Measurements from ENCODE around the gene PLCH1. TPM values are rescaled to one million over a fixed set of nuclear protein-coding genes. Genes with fewer than 3 reads are reported as not detected.

PLCH1 gene
- total and polyA plus RNA-seq, 4 experiments from 2014 or later = 0.02 TPM; not detected in 3

DNA sequence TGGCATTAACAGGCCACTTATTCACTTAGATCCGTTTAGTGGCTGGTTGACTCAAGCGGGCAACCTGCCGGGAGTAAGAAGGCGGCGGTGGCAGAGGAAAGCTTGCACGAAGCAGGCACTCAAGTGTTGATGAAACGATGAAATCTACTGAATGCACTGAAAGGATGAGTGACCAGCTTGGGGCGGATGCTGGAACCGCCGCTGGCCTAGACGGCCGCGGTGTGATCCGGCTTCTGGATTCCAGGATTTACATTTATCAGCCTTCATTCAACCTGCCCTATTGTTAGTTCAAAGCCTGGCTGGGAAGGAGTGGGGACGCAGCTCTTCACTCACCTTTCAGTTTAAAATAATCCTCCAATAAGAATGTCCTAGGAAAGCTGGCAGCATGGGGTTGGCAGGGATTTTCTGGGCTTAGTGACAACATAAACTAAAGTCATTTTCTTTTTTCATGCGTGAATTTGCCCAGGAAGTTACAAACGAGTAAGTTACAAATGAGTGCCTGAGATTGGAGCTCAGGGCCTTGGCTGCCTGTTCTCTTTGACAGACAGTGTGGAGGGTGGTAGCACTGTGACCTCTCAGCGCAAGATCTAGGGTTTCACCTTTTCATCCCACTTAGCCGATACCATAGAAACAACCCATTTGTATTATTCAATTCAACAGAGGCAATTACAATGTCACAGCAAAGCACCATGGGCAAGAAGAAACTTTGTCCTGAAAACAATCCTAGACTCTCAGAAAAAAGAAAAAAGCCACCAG lies 1.1 kb upstream of the PLCH1 start:
- no peak for DNase-seq
- Histone ChIP-seq H3K27ac (ENCODE audit: low read depth, low read length) (no peak overlapping the region), H3K4me1 (ENCODE audit: insufficient read depth, low read length) (peaks cover 22% of the 10 kb centered on the region), H3K4me3 (ENCODE audit: low read length in 2 of 2) (no peak overlapping the region), H3K9me3 (ENCODE audit: control insufficient read depth in 1 of 2, low read length in 2 of 2) (no peaks in the 10 kb centered on the region), H3K27me3 (ENCODE audit: insufficient read depth, low read length) (peaks cover 18% of the 10 kb centered on the region), H3K36me3 (ENCODE audit: insufficient read depth, low read length) (no peaks in the 10 kb centered on the region)
- POLR2A ChIA-PET (ENCODE audit: partially characterized antibody) = no interaction called here
- Mint-ChIP-seq H3K4me1 (peaks cover 7 to 29% (median 14%) of the 10 kb centered on the region in 4 donors), H3K4me3 (peak overlapping the region; percentile 52 to 95 (median 91)), H3K27ac (no peak overlapping the region), H3K27me3 (peaks cover 16 to 22% of the 10 kb centered on the region in 2 donors), H3K9me3 (no peaks in the 10 kb centered on the region), H3K36me3 (no peaks in the 10 kb centered on the region)
- intact Hi-C loops (cut with micrococcal nuclease) = loop anchor here (2.0 kb wide), 1 partner anchor 125 kb away; the partner anchor contains the start of gene GMPS
- CTCF ChIA-PET (ENCODE audit: partially characterized antibody) = interaction anchor here (2.1 kb wide), 1 partner anchor 60 kb away, joined by 6 read pairs; the partner anchor contains the start of gene C3orf33

DNA sequence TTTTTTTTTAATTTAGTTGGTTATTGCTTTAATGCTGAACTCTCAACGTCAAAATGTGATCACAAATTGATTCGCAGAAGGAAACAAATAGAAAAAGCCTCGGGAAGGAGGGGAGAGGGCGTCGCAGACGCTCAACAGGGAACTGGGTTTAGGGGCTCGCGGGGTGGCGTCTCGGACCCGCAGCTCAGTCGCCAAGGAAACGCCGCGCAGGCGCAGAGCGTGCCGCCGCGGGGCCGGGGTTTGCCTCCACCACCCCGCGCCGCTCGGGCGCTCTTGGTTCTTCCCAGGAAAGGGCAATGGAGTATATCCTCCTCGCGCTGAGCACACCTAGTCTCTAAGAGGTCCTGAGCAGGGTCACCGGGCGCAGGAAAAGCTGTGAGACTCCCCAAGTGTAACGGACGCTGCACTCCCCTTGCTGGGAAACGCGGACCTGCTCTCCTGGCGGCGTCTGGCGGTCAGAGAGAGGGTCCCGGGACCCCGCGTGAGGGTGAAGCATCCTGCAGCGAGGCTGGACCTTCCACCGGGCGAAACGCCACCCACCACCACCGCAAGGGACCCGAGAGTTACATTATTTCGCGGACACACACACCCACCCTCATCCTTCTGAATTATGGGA lies 753 bp downstream of the PLCH1 start:
- Histone ChIP-seq H3K27ac (ENCODE audit: low read depth, low read length) (peak overlapping the region; percentile 0), H3K4me1 (ENCODE audit: insufficient read depth, low read length) (peaks cover 22% of the 10 kb centered on the region), H3K4me3 (ENCODE audit: low read length in 2 of 2) (peak overlapping the region; percentile 63 to 76), H3K36me3 (ENCODE audit: insufficient read depth, low read length) (no peaks in the 10 kb centered on the region), H3K9me3 (ENCODE audit: control insufficient read depth in 1 of 2, low read length in 2 of 2) (no peaks in the 10 kb centered on the region), H3K27me3 (ENCODE audit: insufficient read depth, low read length) (peaks cover 18% of the 10 kb centered on the region)
- intact Hi-C loops (cut with micrococcal nuclease) = loop anchor here (2.0 kb wide), 1 partner anchor 127 kb away; the partner anchor contains the start of gene GMPS
- CTCF ChIA-PET (ENCODE audit: partially characterized antibody) = interaction anchor here (1.2 kb wide), 1 partner anchor 62 kb away, joined by 5 read pairs; the partner anchor contains the start of gene C3orf33
- H3K27ac Mint-ChIP-seq = peak overlapping the region in 5 of 7 donors; percentile 47 to 83 (median 74)
- H3K36me3 Mint-ChIP-seq = no peaks in the 10 kb centered on the region
- H3K4me1 Mint-ChIP-seq = peaks cover 8 to 29% (median 14%) of the 10 kb centered on the region in 4 donors
- POLR2A ChIA-PET (ENCODE audit: partially characterized antibody) = interaction anchor here (1.1 kb wide), 1 partner anchor 110 kb away, joined by 4 read pairs; the partner anchor contains the start of gene SLC33A1
- no peaks in the 10 kb centered on the region for H3K9me3 Mint-ChIP-seq
- H3K27me3 Mint-ChIP-seq = peaks cover 28 to 32% of the 10 kb centered on the region in 2 donors
- DNase-seq = peak in 4 of 5 donors; percentile 16 to 23 (median 22)
- H3K4me3 Mint-ChIP-seq = peak overlapping the region; percentile 89 to 95 (median 91)

DNA sequence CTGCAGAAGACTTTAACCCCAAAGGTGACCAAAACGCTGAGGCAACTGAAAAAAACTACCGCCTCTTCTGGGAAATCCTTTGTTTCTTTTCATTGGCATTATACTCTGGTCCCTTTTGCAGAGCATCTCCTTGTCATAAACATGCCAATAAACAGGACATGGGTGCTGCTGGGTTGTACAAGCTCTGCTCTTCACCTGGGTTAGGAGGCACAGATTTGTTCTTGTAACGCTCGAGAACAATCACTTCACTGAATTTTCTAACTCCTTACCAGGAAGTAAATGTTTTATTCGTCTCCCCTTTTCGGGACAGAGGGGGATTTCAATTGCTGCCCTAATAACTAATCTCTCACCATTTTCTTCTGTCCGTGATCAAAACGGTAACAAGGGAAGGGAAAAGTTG lies 1.3 kb downstream of the PLCH1 start:
- Histone ChIP-seq H3K27me3 (ENCODE audit: insufficient read depth, low read length) (peaks cover 18% of the 10 kb centered on the region), H3K4me1 (ENCODE audit: insufficient read depth, low read length) (peaks cover 22% of the 10 kb centered on the region), H3K36me3 (ENCODE audit: insufficient read depth, low read length) (no peaks in the 10 kb centered on the region), H3K4me3 (ENCODE audit: low read length in 2 of 2) (peak overlapping the region; percentile 63 to 76), H3K27ac (ENCODE audit: low read depth, low read length) (no peak overlapping the region), H3K9me3 (ENCODE audit: control insufficient read depth in 1 of 2, low read length in 2 of 2) (no peaks in the 10 kb centered on the region)
- H3K27me3 Mint-ChIP-seq = peaks cover 30 to 34% of the 10 kb centered on the region in 2 donors
- intact Hi-C loops (cut with micrococcal nuclease) = loop anchor here (2.0 kb wide), 1 partner anchor 127 kb away; the partner anchor contains the start of gene GMPS
- ChIA-PET CTCF (ENCODE audit: partially characterized antibody) (no interaction called here), POLR2A (ENCODE audit: partially characterized antibody) (no interaction called here)
- no peaks in the 10 kb centered on the region for H3K36me3 Mint-ChIP-seq
- H3K4me3 Mint-ChIP-seq = peak overlapping the region; percentile 89 to 95 (median 91)
- H3K27ac Mint-ChIP-seq = peak overlapping the region in 2 of 7 donors; percentile 32 to 74
- peak in 2 of 5 donors; percentile 6 to 10 for DNase-seq
- H3K9me3 Mint-ChIP-seq = no peaks in the 10 kb centered on the region
- H3K4me1 Mint-ChIP-seq = peaks cover 10 to 29% (median 14%) of the 10 kb centered on the region in 4 donors

DNA sequence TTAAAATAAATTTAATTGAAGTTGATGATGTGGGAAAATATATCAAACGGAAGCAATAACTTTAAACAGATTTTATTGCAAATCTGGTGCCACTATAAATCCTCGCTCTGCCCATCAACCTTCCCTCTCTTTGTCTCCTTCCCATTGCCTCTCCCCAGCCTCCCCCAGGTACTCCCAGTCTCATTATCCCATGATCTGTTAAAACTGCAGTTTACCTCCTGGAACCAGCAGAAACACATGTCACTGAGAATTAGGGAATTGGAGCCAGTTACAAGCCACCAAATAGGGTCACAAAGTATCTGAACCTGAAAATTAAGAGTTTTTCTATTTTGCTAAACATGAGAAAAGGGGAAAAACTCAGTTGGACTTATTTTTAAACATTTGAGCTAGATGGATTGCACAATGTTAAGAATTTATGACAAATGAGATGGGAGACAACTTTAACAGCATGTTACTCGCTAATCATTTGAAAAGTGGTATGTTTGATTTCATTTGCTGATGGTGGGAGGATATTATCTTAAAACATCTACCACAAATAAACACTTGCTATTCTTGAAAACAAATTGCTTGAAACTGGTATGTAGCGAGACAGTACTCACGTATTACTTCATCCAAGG lies 2.4 kb downstream of the PLCH1 start:
- H3K27me3 Mint-ChIP-seq = peaks cover 30 to 41% of the 10 kb centered on the region in 2 donors
- Histone ChIP-seq H3K27me3 (ENCODE audit: insufficient read depth, low read length) (peaks cover 18% of the 10 kb centered on the region), H3K4me3 (ENCODE audit: low read length in 2 of 2) (no peak overlapping the region), H3K27ac (ENCODE audit: low read depth, low read length) (no peak overlapping the region), H3K9me3 (ENCODE audit: control insufficient read depth in 1 of 2, low read length in 2 of 2) (no peaks in the 10 kb centered on the region), H3K4me1 (ENCODE audit: insufficient read depth, low read length) (peaks cover 22% of the 10 kb centered on the region), H3K36me3 (ENCODE audit: insufficient read depth, low read length) (no peaks in the 10 kb centered on the region)
- intact Hi-C loops (cut with micrococcal nuclease) = no loop called here
- no peak overlapping the region for H3K27ac Mint-ChIP-seq
- H3K4me3 Mint-ChIP-seq = peak overlapping the region in 7 of 8 donors; percentile 7 to 66 (median 54)
- peaks cover 10 to 29% (median 14%) of the 10 kb centered on the region in 4 donors for H3K4me1 Mint-ChIP-seq
- H3K36me3 Mint-ChIP-seq = no peaks in the 10 kb centered on the region
- CTCF ChIA-PET (ENCODE audit: partially characterized antibody) = no interaction called here
- H3K9me3 Mint-ChIP-seq = no peaks in the 10 kb centered on the region
- POLR2A ChIA-PET (ENCODE audit: partially characterized antibody) = no interaction called here
- DNase-seq = no peak

DNA sequence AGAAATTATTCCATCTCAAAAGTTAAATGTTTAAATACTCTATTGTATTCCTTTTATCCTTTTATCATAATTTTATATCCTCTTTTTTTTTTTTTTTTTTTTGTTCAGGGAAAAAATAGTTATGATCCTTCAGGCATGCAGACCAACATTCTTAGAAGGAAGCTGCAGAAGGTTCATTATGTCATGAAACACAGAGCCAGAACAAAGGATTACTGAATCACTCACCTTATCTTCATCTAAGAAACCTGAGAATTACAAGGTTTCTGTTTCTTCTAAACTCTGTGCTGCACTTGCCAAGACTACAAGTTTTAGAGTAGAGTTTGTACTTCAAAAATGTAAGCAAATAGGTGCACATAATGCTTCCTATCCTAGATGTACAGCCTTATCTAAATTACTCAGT lies 3.3 kb downstream of the PLCH1 start:
- Mint-ChIP-seq H3K4me1 (peaks cover 10 to 29% (median 14%) of the 10 kb centered on the region in 4 donors), H3K36me3 (no peaks in the 10 kb centered on the region), H3K4me3 (no peak overlapping the region), H3K9me3 (no peaks in the 10 kb centered on the region), H3K27me3 (peaks cover 30 to 40% of the 10 kb centered on the region in 2 donors), H3K27ac (no peak overlapping the region)
- H3K27me3 ChIP-seq (ENCODE audit: insufficient read depth, low read length) = peaks cover 18% of the 10 kb centered on the region
- ChIA-PET POLR2A (ENCODE audit: partially characterized antibody) (no interaction called here), CTCF (ENCODE audit: partially characterized antibody) (no interaction called here)
- H3K9me3 ChIP-seq (ENCODE audit: control insufficient read depth in 1 of 2, low read length in 2 of 2) = no peaks in the 10 kb centered on the region
- H3K4me3 ChIP-seq (ENCODE audit: low read length in 2 of 2) = no peak overlapping the region
- intact Hi-C loops (cut with micrococcal nuclease) = no loop called here
- no peaks in the 10 kb centered on the region for H3K36me3 ChIP-seq (ENCODE audit: insufficient read depth, low read length)
- DNase-seq = no peak
- H3K4me1 ChIP-seq (ENCODE audit: insufficient read depth, low read length) = peaks cover 22% of the 10 kb centered on the region
- H3K27ac ChIP-seq (ENCODE audit: low read depth, low read length) = no peak overlapping the region

DNA sequence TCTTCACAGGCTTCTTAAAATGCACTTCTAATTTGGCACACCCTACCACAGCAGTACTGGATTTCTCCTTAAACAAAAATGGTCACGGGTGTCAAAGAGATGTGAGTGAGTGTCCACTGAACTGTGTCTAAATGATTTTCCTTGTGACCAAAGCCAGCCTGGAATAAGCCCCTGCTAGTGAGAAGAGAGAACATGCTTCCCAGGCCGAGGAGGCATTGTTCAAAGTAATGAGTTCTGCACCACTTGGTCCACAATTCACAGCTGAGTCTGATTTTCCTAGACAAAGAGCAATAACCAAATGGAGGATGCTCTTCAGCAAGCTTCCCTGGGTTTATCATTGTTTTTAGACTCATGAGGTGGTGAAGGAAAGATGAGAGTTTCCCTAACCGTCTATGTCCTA lies 3.8 kb downstream of the PLCH1 start:
- ChIA-PET POLR2A (ENCODE audit: partially characterized antibody) (no interaction called here), CTCF (ENCODE audit: partially characterized antibody) (interaction anchor here (1.2 kb wide), 1 partner anchor 39 kb away, joined by 4 read pairs; no protein-coding TSS in a partner anchor)
- no peaks in the 10 kb centered on the region for H3K36me3 Mint-ChIP-seq
- no peaks in the 10 kb centered on the region for H3K36me3 ChIP-seq (ENCODE audit: insufficient read depth, low read length)
- peaks cover 30 to 38% of the 10 kb centered on the region in 2 donors for H3K27me3 Mint-ChIP-seq
- H3K9me3 Mint-ChIP-seq = no peaks in the 10 kb centered on the region
- H3K9me3 ChIP-seq (ENCODE audit: control insufficient read depth in 1 of 2, low read length in 2 of 2) = no peaks in the 10 kb centered on the region
- no peak overlapping the region for H3K27ac ChIP-seq (ENCODE audit: low read depth, low read length)
- peaks cover 22% of the 10 kb centered on the region for H3K4me1 ChIP-seq (ENCODE audit: insufficient read depth, low read length)
- H3K27me3 ChIP-seq (ENCODE audit: insufficient read depth, low read length) = peaks cover 18% of the 10 kb centered on the region
- peaks cover 10 to 26% (median 14%) of the 10 kb centered on the region in 4 donors for H3K4me1 Mint-ChIP-seq
- no peak for DNase-seq
- H3K4me3 ChIP-seq (ENCODE audit: low read length in 2 of 2) = no peak overlapping the region
- intact Hi-C loops (cut with micrococcal nuclease) = no loop called here
- H3K27ac Mint-ChIP-seq = no peak overlapping the region
- H3K4me3 Mint-ChIP-seq = no peak overlapping the region

DNA sequence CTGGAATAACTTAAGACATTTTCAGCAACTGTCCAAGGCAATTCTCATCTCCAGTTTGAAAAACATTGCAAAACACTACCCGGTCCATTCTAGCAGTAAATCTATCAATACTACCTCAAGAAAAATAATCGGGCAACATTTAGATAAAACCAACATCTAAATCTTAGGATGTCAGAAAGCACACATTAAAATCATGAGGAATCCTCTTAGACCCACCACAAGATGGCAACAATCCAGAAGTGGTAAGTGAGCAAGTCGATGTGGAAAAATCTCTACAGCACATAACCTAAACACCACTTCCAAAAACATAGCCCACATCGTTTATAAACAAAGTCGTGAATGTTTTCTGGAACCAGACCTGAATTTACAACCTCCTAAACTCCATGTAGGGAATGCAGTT lies 5.7 kb downstream of the PLCH1 start:
- Histone ChIP-seq H3K4me3 (ENCODE audit: low read length in 2 of 2) (no peak overlapping the region), H3K9me3 (ENCODE audit: control insufficient read depth in 1 of 2, low read length in 2 of 2) (no peaks in the 10 kb centered on the region), H3K36me3 (ENCODE audit: insufficient read depth, low read length) (no peaks in the 10 kb centered on the region), H3K27ac (ENCODE audit: low read depth, low read length) (no peak overlapping the region), H3K4me1 (ENCODE audit: insufficient read depth, low read length) (peaks cover 12% of the 10 kb centered on the region), H3K27me3 (ENCODE audit: insufficient read depth, low read length) (peaks cover 14% of the 10 kb centered on the region)
- CTCF ChIA-PET (ENCODE audit: partially characterized antibody) = no interaction called here
- POLR2A ChIA-PET (ENCODE audit: partially characterized antibody) = no interaction called here
- no peak for DNase-seq
- H3K27me3 Mint-ChIP-seq = peaks cover 28 to 35% of the 10 kb centered on the region in 2 donors
- intact Hi-C loops (cut with micrococcal nuclease) = no loop called here
- peaks cover 4 to 11% (median 6%) of the 10 kb centered on the region in 4 donors for H3K4me1 Mint-ChIP-seq
- no peak overlapping the region for H3K27ac Mint-ChIP-seq
- no peak overlapping the region for H3K4me3 Mint-ChIP-seq
- H3K36me3 Mint-ChIP-seq = no peaks in the 10 kb centered on the region
- no peaks in the 10 kb centered on the region for H3K9me3 Mint-ChIP-seq
